Measurements from ENCODE around the gene PTPRCAP. TPM values are rescaled to one million over a fixed set of nuclear protein-coding genes. Genes with fewer than 3 reads are reported as not detected.

The PTPRCAP gene
- total RNA-seq, 1 experiment from 2014 or later: 0.56 TPM

- Histone ChIP-seq H3K36me3 (ENCODE audit: insufficient read depth, low read length, poor library complexity, severe bottlenecking) (peaks cover 35% of the 10 kb centered on the region), H3K4me3 (ENCODE audit: low read depth, low read length, poor library complexity, severe bottlenecking) (no peak overlapping the region), H3K27me3 (replicated peaks; ENCODE audit: insufficient read depth, low read depth, low read length, poor library complexity) (no peaks in the 10 kb centered on the region), H3K9me3 (ENCODE audit: low read depth, low read length, poor library complexity, severe bottlenecking) (no peaks in the 10 kb centered on the region), H3K4me1 (ENCODE audit: insufficient read depth, low read length, poor library complexity, severe bottlenecking) (no peaks in the 10 kb centered on the region), H3K27ac (ENCODE audit: low read depth, low read length, poor library complexity, severe bottlenecking) (no peak overlapping the region)
- intact Hi-C loops (cut with micrococcal nuclease; ENCODE audit: unreplicated experiment): no loop called here
- POLR2A ChIA-PET (ENCODE audit: low non-redundant PET): no interaction called here
- TF ChIP-seq CTCF (conservative IDR thresholded peaks at IDR 0.05; ENCODE audit: low read depth, low read length) (no peak), EZH2 (IDR thresholded peaks at IDR 0.05; ENCODE audit: borderline replicate concordance, low read depth, low read length, poor library complexity, severe bottlenecking) (no peak)
- CTCF ChIA-PET: no interaction called here
- BruUV-seq (replicated peaks): no TSS peak
- no peak for DNase-seq (ENCODE audit: low spot score)
These were observed 1.6 kb downstream of the PTPRCAP start for GRCh38 chr11:67435727-67436458.

GRCh38 chr11:67435031-67435726, 2.3 kb downstream of the PTPRCAP start:
- CTCF ChIA-PET: no interaction called here
- no peak overlapping the region for H3K4me3 ChIP-seq (ENCODE audit: low read depth, low read length, poor library complexity, severe bottlenecking)

GRCh38 chr11:67434395-67434881, 3.0 kb downstream of the PTPRCAP start:
- peaks cover 1% of the 10 kb centered on the region for H3K4me1 ChIP-seq (ENCODE audit: insufficient read depth, low read length, poor library complexity, severe bottlenecking)
- H3K36me3 ChIP-seq (ENCODE audit: insufficient read depth, low read length, poor library complexity, severe bottlenecking): peaks cover 34% of the 10 kb centered on the region
- CTCF ChIA-PET: no interaction called here

More at GRCh38 chr11:67435031-67435726, 2.3 kb downstream of the PTPRCAP start:
- Histone ChIP-seq H3K9me3 (ENCODE audit: low read depth, low read length, poor library complexity, severe bottlenecking) (no peaks in the 10 kb centered on the region), H3K27me3 (replicated peaks; ENCODE audit: insufficient read depth, low read depth, low read length, poor library complexity) (no peaks in the 10 kb centered on the region), H3K27ac (ENCODE audit: low read depth, low read length, poor library complexity, severe bottlenecking) (no peak overlapping the region), H3K4me1 (ENCODE audit: insufficient read depth, low read length, poor library complexity, severe bottlenecking) (no peaks in the 10 kb centered on the region), H3K36me3 (ENCODE audit: insufficient read depth, low read length, poor library complexity, severe bottlenecking) (peaks cover 34% of the 10 kb centered on the region)
- intact Hi-C loops (cut with micrococcal nuclease; ENCODE audit: unreplicated experiment): no loop called here
- no peak for DNase-seq (ENCODE audit: low spot score)
- TF ChIP-seq CTCF (conservative IDR thresholded peaks at IDR 0.05; ENCODE audit: low read depth, low read length): no peak
- TF ChIP-seq EZH2 (IDR thresholded peaks at IDR 0.05; ENCODE audit: borderline replicate concordance, low read depth, low read length, poor library complexity, severe bottlenecking): no peak
- POLR2A ChIA-PET (ENCODE audit: low non-redundant PET): no interaction called here
- BruUV-seq (replicated peaks): no TSS peak

More at GRCh38 chr11:67434395-67434881, 3.0 kb downstream of the PTPRCAP start:
- DNase-seq (ENCODE audit: low spot score): no peak
- Histone ChIP-seq H3K27me3 (replicated peaks; ENCODE audit: insufficient read depth, low read depth, low read length, poor library complexity) (no peaks in the 10 kb centered on the region), H3K9me3 (ENCODE audit: low read depth, low read length, poor library complexity, severe bottlenecking) (no peaks in the 10 kb centered on the region), H3K4me3 (ENCODE audit: low read depth, low read length, poor library complexity, severe bottlenecking) (no peak overlapping the region), H3K27ac (ENCODE audit: low read depth, low read length, poor library complexity, severe bottlenecking) (no peak overlapping the region)
- no TSS peak for BruUV-seq (replicated peaks)
- intact Hi-C loops (cut with micrococcal nuclease; ENCODE audit: unreplicated experiment): no loop called here
- POLR2A ChIA-PET (ENCODE audit: low non-redundant PET): no interaction called here
- TF ChIP-seq EZH2 (IDR thresholded peaks at IDR 0.05; ENCODE audit: borderline replicate concordance, low read depth, low read length, poor library complexity, severe bottlenecking) (no peak), CTCF (conservative IDR thresholded peaks at IDR 0.05; ENCODE audit: low read depth, low read length) (no peak)
